ENCODE measurements around the gene ZMIZ1.
"Not testable (repeated sequence)": the region's sequence is repeated elsewhere in the genome, so short reads cannot be mapped to it uniquely, and the experiment has no call there.

The ZMIZ1 gene

DNA sequence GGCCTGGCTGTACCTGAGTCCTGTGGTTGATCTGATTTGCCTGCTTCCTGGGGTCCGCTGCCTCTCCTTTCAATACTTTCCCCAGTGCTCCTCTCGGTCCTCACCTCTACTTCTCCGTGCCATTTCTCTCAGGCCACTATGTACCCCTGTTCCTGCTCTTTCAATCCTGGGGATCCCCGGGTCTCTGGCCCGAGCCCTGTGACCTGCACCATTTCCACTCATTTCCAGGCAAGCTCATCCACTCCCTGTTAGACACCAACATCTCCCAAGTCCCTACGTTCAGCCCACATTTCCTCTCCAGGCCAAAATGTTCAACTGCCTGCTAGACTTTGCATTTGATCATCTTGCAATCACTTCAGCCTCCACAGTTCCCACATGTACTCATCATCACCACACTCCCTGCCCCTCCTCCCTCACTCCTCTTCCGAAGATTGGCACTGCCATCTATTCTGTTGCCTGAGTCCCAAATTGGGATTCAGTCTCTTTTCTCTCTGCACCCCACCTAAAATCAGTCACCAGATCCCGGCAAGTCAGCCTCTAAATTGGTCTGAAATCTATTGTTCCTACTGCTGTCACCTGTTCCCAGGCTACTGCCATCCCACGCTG lies 34.4 kb upstream of the ZMIZ1 start:
- no peak for DNase-seq

DNA sequence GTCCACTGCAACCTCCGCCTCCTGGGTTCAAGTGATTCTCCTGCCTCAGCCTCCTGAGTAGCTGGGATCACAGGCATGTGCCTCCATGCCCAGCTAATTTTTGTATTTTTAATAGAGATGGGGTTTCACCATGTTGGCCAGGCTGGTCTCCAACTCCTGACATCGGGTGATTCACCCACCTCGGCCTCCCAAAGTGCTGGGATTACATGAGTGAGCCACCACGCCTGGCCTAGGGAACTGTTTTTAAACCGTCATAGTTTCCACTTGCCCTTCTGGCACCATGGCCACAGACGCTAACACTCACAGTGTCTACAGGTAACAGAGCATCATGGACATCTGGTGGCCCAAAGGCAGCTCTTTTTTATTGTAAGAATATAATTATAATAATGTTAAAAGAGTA lies 32.4 kb upstream of the ZMIZ1 start:
- not testable (repeated sequence) for DNase-seq

DNA sequence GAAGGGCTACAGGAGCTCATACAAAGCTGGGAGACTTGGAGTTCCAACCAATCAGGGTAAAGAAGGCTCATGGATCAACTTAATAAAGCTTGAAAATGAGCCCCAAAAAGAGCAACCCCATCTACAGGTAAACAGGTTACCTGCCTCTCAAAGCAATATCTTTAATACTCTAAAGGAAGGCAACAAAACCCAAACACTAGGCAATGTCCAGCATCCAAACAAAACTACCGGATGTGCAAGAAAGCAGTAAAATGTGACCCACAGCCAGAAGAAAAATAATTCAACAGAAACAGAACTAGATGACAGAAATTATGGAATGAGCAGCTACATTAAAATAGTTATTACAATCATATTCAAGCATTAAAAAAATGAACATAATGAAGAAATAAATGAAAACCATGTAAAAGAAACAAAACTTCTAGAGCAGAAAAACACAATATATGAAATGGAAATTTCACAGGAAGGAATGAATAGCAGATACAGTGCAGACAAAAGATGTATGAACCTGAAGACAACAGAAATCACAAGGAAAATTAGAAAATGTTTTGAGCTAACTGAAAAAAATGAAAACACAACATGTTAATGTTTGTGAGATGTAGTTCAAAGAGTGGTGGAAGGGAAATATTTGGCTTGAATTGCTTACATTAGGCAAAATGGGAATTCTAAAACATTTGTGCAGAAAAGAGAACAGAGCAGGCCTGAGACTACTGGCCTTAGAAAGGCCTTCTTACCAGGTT lies 30.5 kb upstream of the ZMIZ1 start:
- DNase-seq, result no peak

- no peak for DNase-seq
These were observed 29.9 kb upstream of the ZMIZ1 start for GRCh38 chr10:79038841-79039201.

DNA sequence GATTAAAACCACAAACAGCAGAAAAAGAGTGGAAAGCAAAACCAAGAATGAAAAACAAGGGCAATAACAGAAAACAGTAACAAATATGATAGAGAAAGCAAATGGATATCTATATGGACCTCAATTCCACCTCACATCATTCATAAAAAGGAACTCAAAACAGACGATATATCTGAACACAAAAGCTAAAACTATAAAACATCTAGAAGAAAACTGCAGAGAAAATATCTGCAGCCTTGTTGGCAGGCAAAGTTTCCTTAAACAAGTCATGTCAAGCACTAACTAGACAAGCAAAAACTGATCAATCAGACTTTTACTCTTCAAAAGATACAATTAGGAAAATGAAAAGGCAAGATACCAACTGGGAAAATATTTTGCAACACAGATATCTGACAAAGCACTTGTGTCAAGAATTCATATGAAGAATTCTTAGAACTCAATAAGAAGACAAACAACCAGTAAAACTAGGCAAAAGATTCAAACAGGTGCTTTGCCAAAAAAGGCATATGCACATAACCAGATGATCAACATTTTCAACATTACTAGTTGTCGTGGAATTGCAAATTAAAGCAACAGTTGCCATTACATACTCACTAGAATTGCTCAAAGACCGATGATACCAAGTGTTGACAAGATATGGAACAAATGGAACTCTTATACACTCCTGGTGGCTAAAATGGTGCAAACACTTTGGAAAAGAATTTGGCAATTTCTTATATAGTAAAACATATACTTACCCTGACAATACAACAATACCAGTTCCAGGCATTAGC lies 25.9 kb upstream of the ZMIZ1 start:
- DNase-seq, result no peak

DNA sequence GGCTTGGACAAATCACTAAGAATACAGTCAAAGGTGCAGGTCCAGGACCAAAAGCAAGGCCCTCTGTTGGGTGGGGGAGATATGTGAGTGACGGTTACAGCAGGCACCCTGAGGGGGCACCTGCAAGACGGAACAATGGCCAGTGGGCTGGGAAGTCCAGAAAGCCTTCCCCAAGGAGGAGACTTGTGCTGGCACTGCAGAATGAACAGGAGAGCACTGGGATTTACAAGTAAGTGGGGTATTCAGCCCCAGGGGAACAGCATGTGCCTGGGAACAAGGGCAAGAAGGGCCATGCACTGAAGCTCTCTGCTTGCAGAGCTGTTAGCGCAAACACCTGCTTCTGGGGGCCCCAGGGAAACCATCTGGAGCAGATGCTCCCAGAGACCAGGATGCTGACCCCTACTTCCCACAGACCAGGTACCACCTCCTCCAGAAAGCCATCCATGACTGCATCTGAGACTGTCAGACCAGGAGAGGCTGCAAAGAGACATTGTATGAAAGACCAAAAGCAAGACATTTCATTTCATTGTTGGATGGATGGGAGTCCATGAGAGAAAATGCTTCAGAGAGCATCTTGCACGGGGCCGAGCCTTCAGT lies 24.6 kb upstream of the ZMIZ1 start:
- DNase-seq, result no peak

- no peak for DNase-seq
These were observed 23.9 kb upstream of the ZMIZ1 start for GRCh38 chr10:79044846-79045245.

DNA sequence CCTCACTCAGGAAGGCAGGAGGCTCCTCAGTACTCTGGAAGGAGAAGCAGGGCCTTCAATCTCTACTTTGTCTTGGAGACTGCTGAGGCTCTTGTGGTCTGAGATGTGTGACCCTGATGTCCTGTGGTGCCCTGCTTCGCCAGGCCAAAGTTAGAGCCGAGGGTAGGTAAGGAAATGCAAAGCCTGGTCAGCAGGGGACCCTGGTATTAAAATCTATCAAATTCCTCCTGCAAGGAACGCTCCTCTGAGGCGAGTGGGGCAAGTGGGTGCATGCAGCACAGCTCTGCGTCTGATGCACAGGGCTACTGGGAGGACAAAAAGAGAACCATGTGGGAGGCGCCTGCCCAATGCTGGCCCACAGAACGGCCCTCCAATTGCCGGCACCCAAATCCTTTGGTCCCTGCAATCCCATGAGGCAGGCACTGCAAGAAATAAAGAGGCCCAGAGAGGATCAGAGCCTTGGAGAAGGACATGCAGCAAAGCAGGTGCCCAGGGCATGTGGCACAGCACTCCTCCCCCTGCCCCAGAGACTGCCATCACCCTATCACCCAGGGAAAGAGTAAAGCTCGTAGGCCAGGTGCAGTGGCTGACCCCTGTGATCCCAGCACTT lies 23.1 kb upstream of the ZMIZ1 start:
- no peak for DNase-seq

DNA sequence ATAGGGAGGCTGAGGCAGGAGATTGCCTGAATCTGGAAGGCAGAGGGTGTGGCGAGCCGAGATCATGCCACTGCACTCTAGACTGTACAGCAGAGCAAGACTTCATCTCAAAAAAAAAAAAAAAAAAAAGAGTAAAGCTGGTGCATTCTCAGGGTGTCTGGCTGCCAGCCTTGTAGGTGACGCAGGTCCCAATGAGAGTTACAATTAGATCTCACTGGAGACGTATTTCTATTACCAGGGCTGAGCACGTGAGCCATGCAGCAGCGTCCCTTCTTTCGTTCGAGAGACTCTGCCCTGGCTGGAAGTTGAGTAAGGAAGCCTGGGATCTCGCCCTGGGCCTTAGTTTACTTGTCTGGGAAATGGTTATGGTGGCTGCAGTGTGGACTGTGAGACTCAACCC lies 22.4 kb upstream of the ZMIZ1 start:
- no peak for DNase-seq

DNA sequence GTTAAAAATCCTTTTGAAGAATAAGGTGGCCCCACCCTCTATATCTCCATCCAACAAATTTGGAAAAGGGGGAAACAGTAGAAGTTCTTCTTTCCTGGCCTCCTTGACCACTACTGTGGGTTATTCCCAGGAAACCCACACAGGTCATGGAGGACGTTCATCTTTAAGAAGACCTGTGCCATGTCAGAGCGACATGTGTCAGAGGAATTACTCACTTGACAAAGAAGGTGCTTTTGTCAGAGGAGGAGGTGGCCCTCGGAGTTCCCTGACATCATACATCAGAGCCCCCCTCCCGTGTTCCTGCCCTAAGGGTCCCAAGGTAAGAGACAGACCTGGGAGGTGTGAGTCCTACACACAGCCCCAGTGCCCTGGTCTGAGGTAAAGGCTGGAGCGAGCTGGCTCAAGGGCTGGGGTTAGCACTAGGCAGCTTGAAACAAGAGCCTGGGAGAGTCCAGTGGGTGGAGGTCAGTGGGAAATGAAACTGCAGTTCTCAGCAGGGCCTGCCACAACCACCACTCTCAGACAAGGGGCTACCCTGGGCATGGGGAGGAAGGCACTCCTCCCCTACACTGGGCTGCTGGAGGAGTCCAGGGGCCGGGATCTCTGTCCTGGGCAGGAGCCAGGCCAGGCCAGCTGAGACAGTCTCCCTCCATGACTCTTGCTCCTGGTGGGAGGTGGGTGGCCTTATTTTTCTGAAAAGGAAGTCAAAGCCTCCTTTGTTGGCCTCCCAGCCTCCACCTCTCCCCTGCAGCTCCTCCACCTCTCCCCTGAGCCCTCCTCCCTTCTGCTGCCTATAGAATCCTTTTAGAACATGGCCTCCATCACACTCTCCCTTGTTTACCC lies 21.8 kb upstream of the ZMIZ1 start:
- no peak for DNase-seq

- DNase-seq, result no peak
These were observed 21.2 kb upstream of the ZMIZ1 start for GRCh38 chr10:79047584-79047874.

DNA sequence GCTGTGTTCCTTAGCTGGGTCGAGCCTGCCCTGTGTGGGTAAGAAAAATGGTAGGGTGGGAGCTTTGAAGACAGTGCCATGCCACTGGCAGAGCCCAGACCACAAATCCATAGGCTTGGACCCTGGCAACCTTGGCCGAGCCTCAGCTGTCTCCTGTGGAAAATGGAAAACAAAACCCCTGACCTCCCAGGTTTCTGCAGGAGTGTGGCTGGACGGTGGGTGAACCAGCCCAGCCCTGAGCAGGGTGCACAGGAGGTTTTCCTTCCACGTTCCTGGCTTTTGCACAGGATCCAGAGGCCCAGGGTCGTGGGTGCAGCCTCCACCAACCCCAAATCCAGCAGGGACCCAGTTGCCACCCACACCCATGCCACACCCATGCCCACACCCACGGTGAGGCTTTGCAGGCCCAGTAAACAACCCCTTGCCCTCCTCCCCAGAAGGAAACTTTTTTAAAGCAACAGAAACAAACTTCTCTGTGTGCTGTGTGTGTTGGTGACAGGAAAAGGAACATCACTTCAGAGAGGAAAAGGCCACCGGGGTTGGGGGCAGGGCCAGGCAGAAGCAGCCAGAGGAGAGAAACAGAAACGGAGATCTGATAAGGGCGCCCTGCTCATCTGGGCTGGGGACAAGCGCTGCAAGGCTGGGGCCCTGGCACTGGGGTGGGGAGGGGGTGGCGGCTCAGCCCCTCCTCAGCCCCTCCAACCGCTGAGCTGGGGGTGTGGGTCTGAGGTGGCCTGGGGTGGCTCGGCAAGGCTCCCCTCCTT lies 20.7 kb upstream of the ZMIZ1 start:
- DNase-seq, result no peak

DNA sequence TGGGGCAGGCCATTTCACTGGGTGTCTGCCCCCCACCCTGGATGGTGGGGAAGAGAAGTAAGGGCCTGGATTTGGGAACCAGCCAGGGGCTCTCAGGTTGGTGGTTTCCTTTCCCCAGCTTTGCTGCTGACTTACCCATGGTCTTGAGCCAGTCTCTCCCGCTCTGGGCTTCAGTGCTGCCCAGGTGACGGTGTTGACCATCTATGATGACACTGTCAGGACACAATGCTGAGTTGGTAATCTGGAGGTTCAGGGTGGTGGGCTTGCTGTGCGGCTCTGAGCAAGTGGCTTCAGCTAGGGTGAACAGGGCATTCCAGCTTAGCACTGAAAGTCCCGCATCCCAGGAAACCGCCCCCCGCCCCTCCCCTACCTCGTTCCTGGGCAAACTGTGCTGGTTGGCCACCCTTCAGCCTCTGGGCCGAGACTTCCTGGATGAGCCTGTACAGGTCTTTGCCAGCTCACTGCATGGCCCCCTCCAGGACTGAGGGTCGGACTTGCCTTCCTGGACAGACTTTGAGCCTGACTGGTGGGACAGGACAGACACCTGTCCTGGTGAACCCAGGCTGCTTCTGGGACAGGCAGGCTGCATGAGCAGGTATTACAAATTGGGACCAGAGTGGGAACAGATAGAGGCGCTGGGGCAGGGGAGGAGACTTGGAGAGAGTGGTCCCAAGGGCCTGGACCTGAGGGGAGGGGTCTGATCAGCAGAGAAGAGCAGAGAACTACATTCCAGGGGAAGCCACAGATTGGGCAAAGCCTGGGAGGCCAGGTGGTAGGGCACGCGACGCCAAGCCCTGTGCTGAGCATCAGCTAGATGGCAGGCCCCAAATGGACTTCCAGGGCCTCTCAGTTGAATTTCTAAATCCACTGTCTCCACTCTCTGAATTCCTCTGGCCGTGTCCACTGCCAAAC lies 19.9 kb upstream of the ZMIZ1 start:
- DNase-seq, result no peak

GRCh38 chr10:79049931-79050895 lies 18.6 kb upstream of the ZMIZ1 start:
- DNase-seq, result no peak

DNA sequence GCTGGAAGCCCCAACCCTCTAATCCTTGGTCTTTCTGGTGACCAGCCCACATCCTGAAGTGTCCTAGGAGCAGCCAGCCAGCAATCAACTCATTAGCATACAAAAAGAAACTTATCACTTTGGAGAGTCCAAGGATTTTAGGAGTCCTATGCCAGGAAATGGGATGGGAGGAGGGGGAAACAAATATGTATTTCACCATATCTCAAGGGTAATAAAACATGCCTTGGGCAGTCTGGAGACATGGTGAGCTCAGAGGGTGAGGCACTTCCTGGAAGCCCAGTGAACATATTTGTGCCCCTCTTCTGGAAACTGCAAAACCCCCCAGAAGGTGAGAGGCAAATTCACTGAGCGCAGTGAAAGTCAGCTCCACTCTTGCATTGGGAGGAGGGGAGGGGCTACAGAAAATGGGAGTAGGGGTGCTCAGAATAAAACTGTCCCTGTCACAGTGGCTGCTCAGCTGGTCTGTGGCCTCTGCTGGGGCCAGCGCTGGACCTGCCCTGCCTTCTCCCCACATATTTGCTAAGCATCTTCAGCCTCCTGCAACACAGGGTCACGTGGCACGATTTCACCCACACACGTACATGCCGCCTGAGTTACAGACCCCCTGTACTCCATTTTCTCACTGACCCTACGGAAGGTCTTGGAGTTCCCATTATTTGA lies 17.7 kb upstream of the ZMIZ1 start:
- no peak for DNase-seq

GRCh38 chr10:79051766-79052165 lies 17.0 kb upstream of the ZMIZ1 start:
- DNase-seq, result no peak

DNA sequence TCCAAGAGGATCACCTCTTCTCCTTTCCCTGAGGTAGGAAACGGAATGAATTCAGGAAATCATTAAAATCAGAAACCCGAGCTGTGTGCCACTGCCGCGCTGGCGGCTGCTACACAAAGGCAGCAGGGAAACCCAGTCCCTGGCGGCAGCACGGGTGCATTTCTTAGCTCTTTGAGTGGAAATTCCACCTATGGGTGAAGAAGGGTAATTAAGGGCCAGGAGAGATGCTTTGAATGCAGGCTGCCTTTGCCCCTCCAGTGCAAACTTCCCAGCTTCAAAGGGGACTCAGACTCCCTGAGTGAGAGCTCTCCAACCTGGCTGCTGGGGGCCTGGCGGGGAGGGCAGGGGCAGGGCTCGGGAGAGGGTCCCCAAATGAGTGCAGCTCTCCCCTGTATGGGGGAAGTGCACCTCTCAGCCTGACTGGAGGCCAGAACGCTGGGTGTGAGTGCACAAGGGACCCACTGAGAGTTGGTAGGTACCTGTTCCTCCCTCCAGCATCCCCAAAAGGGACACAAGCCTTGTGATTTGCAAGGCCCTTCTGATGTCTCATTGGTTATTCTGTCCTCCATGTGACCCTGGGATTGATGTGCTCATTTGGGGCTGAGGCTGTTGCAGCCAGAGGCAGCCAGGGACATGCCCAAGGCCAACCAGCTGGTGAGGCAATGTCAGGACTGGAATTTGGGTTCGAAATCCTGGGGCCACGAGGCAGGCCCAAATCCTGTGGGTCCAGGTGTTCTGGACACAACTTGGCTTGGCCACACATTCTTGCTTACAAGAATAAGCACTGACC lies 16.3 kb upstream of the ZMIZ1 start:
- no peak for DNase-seq

GRCh38 chr10:79053081-79053434 lies 15.7 kb upstream of the ZMIZ1 start:
- no peak for DNase-seq

Measured in SHP77 treated with DMSO at 0.1 percent for 48 hours (cell line).